CD4-positive, alpha-beta T cell treated with Interleukin-17A for 1 hour (primary cell): ENCODE results near the gene DCTN5.
A peak's percentile ranks its signal among the peaks of the same experiment; 100 is the strongest.

ENCODE experiments used
- DNase-seq: peaks from one replicate; pipeline ENCODE4 v3.0.0-alpha.2; 2020

Gene DCTN5

GRCh38 chr16:23666571-23667354, 25.5 kb downstream of the DCTN5 start:
- DNase-seq, result no peak

- DNase-seq, result no peak
Measured at GRCh38 chr16:23667355-23667659, 26.0 kb downstream of the DCTN5 start.

GRCh38 chr16:23668225-23668624, 27.0 kb downstream of the DCTN5 start:
- DNase-seq, result no peak

- DNase-seq, result no peak
Measured at GRCh38 chr16:23668873-23669272, 27.6 kb downstream of the DCTN5 start.

GRCh38 chr16:23670137-23670776, 29.0 kb downstream of the DCTN5 start:
- no peak for DNase-seq

GRCh38 chr16:23673971-23674614, 32.8 kb downstream of the DCTN5 start:
- no peak for DNase-seq

- DNase-seq, result no peak
Measured at GRCh38 chr16:23676924-23677480, 35.7 kb downstream of the DCTN5 start.

- peak; percentile 74 for DNase-seq
Measured at GRCh38 chr16:23678430-23679273, 37.4 kb downstream of the DCTN5 start, which contains the start of gene PLK1. TSS of gene PLK1 (plus strand) at chr16:23678889. CDS start at chr16:23678933, 44 bp downstream.

GRCh38 chr16:23679274-23679985, 38.2 kb downstream of the DCTN5 start:
- DNase-seq, result no peak

- DNase-seq, result no peak
Measured at GRCh38 chr16:23679986-23680336, 38.7 kb downstream of the DCTN5 start.

GRCh38 chr16:23682181-23682580, 40.9 kb downstream of the DCTN5 start:
- DNase-seq, result no peak

GRCh38 chr16:23683487-23683886, 42.2 kb downstream of the DCTN5 start:
- no peak for DNase-seq

- DNase-seq, result no peak
Measured at GRCh38 chr16:23687034-23687808, 46.0 kb downstream of the DCTN5 start.

GRCh38 chr16:23689442-23690187, 48.3 kb downstream of the DCTN5 start:
- no peak for DNase-seq

- DNase-seq, result no peak
Measured at GRCh38 chr16:23690771-23691482, 49.7 kb downstream of the DCTN5 start.

GRCh38 chr16:23691483-23692189, 50.4 kb downstream of the DCTN5 start:
- DNase-seq, result no peak

- no peak for DNase-seq
Measured at GRCh38 chr16:23692190-23692837, 51.0 kb downstream of the DCTN5 start.

- no peak for DNase-seq
Measured at GRCh38 chr16:23694265-23694643, 53.0 kb downstream of the DCTN5 start.
